KOPT-K1 (cell line): Measurements from ENCODE around the gene OXNAD1.
"Not testable (repeated sequence)": the region's sequence is repeated elsewhere in the genome, so short reads cannot be mapped to it uniquely, and the experiment has no call there.

Experiments used
- H3K27ac ChIP-seq: fragments of 200-600 bp; sonication (generic); 2 replicates; pipeline ENCODE4 v1.5.1; 2016; ENCODE audit warnings: antibody characterized with exemption, mild to moderate bottlenecking, low read depth, low read length; ENCODE audit not compliant: poor library complexity, severe bottlenecking
- H3K36me3 ChIP-seq: fragments of 200-600 bp; sonication (generic); 2 replicates; pipeline ENCODE4 v1.5.1; 2017; ENCODE audit warnings: antibody characterized with exemption, mild to moderate bottlenecking, low read length, moderate library complexity; ENCODE audit not compliant: insufficient read depth
- H3K9me3 ChIP-seq: fragments of 200-600 bp; sonication (generic); 2 replicates; pipeline ENCODE4 v1.5.1; 2017; ENCODE audit warnings: antibody characterized with exemption, low read length, mild to moderate bottlenecking; ENCODE audit not compliant: insufficient read depth, poor library complexity, severe bottlenecking

Gene OXNAD1

DNA sequence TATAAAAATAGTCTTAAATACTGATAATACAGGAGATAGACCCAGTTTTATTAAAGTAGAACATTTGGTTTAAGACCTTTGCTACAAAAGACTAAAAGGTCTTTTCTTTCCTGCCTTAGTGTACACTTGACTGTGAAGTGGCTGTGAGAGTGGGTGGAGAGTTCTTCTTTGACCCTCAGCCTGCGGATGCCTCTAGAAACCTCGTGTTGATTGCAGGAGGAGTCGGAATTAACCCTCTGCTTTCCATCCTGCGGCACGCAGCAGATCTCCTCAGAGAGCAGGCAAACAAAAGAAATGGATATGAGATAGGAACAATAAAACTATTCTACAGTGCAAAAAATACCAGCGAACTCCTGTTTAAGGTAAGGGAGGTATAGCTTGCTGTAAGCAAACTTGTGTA lies 36.5 kb downstream of the OXNAD1 start:
- Histone ChIP-seq H3K27ac (peak overlapping the region; percentile 93), H3K9me3 (peaks cover 12% of the 10 kb centered on the region), H3K36me3 (peaks cover 58% of the 10 kb centered on the region)

DNA sequence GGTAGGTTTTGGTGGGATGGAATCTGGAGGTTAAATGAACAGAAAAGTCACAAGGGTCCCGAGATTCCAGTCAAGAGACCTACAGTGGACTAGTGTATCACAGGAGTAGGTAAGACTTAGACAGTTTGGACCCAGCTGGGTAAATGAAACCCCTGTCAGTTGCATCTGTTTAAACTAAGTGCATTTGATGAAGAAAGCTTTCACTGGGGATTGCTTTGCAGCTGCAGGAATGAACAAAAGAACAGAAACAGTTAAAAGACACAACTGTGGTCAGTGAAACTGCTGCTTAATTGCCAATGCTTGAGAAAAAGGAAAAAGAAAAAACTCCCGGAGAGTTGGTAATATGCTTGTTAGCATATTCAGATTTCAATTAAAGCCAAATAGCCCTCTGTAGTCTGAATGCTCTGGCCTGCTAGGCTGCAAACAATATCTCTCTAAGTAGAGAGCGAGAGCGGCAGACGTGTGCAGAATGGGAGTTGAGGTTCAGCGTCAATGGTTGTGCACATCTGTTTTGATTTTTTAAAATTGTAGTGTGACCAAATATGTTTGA lies 37.1 kb downstream of the OXNAD1 start:
- Histone ChIP-seq H3K9me3 (peaks cover 6% of the 10 kb centered on the region), H3K27ac (peak overlapping the region; percentile 93), H3K36me3 (peaks cover 57% of the 10 kb centered on the region)

DNA sequence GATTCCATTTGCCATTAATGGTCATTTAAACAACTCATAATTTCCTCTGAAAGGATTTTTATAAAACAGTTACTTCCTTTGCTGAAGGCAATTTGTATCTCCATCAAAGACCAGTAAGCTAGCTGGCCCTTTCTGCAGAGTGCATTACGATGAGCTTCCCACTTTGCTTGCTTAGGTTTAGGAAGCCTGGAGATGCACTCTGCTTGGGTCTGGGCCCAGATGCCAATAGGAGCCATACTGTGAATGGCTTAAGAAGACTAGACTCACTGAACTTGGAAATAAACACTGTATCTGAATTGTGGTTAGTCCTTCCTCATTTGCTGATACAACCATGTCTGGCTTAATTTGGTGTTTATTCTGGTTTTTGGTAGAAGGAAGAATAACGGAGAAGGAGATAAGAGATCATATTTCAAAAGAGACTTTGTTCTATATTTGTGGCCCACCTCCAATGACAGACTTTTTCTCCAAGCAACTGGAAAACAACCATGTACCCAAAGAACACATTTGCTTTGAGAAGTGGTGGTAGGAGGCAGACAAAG lies 38.1 kb downstream of the OXNAD1 start:
- peaks cover 55% of the 10 kb centered on the region for H3K36me3 ChIP-seq
- peak overlapping the region; percentile 93 for H3K27ac ChIP-seq
- H3K9me3 ChIP-seq, result no peaks in the 10 kb centered on the region

DNA sequence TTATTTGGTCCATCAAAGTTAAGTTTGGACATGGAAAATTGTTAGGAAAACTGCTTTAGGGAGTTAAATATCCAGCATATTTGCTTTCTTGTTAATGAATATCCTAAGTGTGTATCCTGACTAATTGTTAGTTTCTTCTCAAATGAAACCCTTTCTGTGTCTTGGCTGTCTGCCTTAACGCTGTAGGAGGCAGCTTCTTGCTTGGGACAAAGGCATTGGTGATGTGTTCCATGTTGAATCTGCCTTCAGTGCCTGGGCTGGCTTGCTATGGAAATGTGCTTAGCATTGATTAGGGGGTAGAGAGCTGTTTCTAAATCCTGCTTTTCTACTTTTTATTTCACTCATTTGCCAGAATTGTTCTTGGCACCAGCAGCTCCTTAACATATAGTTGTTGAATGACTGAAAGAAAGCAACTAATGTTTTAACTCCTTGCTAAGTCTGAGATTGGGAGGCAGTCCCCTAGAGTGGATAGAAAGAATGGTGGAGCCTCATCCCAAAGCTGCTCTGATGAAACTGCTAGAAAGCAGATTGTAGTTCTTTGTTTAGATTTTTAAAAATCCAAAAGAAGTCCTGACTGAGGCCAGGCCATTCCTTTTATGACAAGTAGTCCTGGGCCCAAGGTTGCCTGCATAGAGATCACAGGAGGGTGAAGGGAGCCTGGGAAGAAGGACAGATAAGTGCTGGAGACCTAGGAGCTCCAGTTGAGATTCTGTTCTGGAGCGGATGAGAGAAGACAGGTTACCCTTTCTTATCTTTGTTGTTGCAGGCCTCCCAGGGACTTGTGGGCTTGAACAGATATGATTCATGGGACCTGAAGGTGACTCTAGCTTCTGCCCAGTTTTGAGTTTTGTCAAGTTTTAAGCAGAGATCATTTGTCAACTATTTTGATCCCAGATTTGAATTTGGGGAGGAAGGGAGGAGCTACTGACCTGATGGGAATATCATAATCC lies 39.3 kb downstream of the OXNAD1 start:
- no peaks in the 10 kb centered on the region for H3K9me3 ChIP-seq
- peak overlapping the region; percentile 56 for H3K27ac ChIP-seq
- H3K36me3 ChIP-seq, result peaks cover 48% of the 10 kb centered on the region

DNA sequence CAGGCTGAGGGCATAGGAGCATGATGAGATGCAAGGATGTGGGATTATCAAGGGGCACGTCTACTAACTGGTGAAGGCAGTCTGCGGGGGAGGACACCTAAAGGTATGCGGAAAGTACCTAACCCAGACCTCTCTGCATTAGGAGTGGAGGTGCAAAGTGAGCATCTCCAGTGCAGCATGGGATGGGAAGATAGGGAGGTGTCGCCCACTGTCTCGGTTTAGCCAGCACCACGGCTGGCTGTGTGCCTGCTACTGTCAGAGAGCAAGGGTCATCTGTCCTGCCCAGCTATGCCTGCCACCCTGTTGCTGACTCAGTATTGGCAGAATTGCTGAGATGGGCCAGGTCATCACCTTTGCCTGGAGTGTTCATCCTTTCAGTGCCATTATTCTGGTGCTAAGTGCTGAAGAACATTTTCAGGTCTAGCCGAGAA lies 40.1 kb downstream of the OXNAD1 start:
- H3K9me3 ChIP-seq, result no peaks in the 10 kb centered on the region
- H3K36me3 ChIP-seq, result peaks cover 45% of the 10 kb centered on the region
- peak overlapping the region; percentile 56 for H3K27ac ChIP-seq

DNA sequence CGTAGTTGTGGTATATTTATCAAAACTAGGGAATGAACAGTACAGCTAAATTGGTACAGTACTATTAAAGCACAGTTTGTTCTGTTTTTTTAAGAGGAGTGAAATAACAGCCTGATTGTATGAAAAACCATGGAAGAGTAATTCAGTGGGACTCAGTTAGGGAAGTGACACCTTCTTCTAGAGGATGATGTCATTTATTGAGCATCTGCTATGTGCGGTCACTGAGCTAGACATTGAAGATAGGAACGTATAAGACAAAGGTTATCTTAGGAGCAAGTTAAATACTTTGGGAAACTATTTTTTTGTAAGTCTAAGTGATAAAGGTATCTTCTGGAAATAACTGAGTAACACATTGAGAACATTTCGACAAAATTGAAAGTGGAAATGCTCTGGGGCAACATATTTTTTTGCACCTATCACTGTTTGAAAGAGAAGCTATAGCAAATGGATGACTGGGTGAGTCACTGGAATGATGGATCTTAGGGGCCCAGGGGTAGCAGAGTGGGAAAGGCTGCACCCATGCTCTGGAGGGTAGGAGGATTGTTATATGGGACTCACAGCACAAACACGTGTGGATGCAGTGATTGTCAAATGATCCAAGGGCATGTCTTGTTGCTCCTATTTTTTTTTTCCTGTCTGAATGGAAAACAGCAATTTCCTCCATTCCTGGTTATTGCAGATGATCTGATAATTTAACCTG lies 43.0 kb downstream of the OXNAD1 start:
- no peaks in the 10 kb centered on the region for H3K9me3 ChIP-seq
- H3K36me3 ChIP-seq, result peaks cover 47% of the 10 kb centered on the region
- H3K27ac ChIP-seq, result peak overlapping the region; percentile 7

DNA sequence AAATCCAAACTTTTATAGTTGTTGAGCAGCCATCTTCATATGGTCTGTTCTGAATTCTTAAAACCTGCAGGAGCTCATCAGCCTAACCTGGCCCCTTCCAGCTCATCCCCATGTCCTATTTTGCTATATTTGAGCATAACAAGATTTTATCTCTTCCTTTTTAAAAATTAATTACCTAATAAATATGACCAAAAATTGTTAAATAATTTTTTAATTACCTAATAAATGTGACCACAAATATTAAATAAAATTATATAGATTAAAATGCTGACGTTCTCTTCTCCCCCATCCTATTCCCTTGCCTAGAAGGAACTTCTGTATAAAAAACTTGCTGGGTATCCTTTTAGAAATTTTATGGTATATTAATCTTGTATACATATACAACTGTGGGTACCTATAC lies 43.7 kb downstream of the OXNAD1 start:
- H3K36me3 ChIP-seq, result peaks cover 47% of the 10 kb centered on the region
- H3K27ac ChIP-seq, result peak overlapping the region; percentile 71
- H3K9me3 ChIP-seq, result no peaks in the 10 kb centered on the region

DNA sequence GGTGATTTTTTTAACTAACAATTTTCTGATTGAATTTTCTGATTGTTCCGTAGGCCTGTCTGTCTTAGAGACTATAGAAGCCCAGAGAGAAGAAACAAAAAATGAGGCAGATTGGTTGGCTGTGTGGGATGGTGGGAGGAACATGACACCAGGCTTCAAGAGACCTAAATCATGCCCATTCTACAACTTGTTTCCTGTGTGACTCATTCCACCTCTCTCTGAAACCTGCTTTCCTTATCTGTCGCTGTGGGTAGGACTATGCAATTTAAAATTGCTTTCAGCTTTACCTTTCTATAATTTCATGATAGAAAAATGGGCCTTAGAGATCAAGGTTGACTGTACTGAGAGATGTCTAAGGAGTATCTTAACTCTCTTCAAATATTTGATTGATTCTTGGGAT lies 44.5 kb downstream of the OXNAD1 start:
- no peaks in the 10 kb centered on the region for H3K9me3 ChIP-seq
- peak overlapping the region; percentile 71 for H3K27ac ChIP-seq
- H3K36me3 ChIP-seq, result peaks cover 47% of the 10 kb centered on the region

DNA sequence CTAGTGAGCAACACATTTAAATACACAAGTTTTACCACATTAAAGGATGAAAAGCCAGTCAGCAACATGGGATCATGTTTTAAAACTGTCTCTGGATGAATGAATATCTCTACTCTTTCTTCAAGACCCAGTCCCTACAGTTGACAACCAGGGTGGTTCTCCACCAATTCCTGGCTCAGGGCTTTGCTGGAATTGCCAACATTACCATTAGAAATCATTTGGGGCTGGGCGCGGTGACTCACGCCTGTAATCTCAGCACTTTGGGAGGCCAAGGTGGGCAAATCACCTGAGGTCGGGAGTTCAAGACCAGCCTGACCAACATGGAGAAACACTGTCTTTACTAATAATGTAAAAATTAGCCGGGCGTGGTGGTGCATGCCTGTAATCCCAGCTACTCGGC lies 45.5 kb downstream of the OXNAD1 start:
- H3K27ac ChIP-seq, result peak overlapping the region; percentile 71
- peaks cover 43% of the 10 kb centered on the region for H3K36me3 ChIP-seq
- not testable (repeated sequence) for H3K9me3 ChIP-seq

DNA sequence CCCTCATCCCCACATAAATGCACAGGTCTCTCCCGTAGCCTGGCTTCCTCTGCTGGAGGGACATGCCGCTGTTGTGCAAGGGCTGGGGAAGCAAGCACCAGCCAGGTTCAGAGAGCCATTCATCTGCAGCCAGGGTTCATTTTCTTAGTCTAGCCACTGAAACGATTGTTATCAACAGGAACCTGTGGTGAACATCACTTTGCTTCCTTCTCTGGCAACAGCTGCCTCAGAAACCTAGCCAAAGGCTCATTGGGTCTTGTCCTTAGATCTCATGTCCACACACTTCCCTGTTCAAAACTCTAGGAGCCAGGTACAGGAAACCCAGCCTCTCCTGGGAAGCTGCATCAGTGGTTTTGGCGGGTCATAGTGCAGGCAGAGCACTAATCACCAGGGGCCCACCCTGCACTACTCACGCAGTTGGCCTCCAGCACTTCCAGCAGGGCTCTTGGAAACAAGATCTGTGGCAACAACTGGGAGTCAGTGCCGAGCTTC lies 47.0 kb downstream of the OXNAD1 start:
- Histone ChIP-seq H3K36me3 (peaks cover 48% of the 10 kb centered on the region), H3K9me3 (no peaks in the 10 kb centered on the region), H3K27ac (peak overlapping the region; percentile 88)

DNA sequence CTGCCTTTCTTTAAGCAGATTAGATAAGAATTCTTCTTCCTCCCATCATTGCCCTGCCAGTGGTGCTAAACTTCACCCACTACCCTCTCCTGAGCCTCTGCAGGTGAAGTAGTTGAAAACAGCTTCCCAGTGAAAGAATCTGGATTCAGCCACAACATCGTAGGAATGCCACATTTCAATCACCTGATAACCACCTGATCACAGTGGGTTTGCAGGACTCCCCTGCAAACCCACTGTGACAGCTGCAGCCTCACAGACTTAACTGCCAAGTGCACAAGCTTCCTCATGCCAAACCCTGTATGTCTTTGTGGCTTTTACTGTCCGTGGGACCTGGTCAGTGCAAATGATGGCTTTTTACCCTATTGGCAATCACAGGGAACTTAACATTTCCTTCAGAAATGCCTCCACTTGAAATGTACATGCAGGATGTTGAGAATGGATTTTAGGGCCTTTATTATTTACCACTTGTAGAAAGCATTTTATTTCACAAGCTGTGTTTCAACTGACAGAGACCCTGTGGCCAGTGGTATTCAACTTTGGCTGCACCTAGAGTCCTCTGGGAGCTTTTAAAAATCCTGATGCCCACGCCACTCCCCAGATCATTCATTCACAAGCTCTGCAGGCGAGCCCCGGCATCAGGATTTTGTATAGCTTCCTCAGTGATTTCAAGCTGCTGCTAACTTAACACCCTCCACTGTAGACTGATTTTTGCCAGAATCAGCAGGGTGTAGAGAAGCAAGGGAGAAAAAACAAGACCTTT lies 49.1 kb downstream of the OXNAD1 start:
- H3K27ac ChIP-seq, result peak overlapping the region; percentile 88
- H3K9me3 ChIP-seq, result no peaks in the 10 kb centered on the region
- peaks cover 54% of the 10 kb centered on the region for H3K36me3 ChIP-seq

DNA sequence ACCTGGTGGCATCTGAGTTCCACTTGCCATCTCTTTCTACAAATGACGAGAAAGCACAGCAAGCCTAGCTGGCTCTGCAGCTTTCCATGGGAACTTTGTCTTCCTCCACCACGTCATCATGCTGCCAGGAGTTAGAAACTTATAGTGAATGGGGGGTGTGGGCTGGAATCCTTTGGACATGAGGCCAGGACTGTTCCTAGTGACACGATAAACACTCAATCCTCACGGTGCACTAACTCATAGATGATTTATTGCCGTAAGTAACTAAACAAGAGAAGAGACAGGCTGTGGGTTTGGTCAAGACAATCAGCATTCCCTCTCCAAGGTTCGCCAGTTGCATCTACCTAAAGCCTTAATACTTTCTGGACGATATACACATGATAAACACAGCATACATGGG lies 50.6 kb downstream of the OXNAD1 start:
- H3K27ac ChIP-seq, result peak overlapping the region; percentile 23
- H3K36me3 ChIP-seq, result peaks cover 70% of the 10 kb centered on the region

DNA sequence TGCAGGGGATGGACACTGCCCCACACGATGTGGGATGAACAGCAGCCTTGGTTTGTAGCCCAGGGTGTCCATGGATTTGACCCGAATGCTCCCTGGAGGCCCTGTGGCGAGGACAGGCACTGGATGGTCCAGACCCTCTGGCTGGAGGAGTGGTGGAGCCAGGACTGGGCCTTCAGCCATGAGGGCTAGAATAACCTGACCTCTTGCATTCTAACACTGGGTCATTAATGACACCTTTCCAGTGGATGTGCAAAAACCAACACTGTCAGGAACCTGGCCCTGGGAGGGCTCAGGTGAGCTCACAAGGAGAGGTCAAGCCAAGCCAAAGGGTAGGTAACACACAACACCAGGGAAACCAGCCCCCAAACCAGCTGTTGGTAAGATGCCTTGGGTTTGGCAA lies 51.4 kb downstream of the OXNAD1 start:
- Histone ChIP-seq H3K27ac (peak overlapping the region; percentile 63), H3K9me3 (no peaks in the 10 kb centered on the region), H3K36me3 (peaks cover 77% of the 10 kb centered on the region)

More for the DNA sequence above, 50.6 kb downstream of the OXNAD1 start:
- H3K9me3 ChIP-seq, result no peaks in the 10 kb centered on the region

DNA sequence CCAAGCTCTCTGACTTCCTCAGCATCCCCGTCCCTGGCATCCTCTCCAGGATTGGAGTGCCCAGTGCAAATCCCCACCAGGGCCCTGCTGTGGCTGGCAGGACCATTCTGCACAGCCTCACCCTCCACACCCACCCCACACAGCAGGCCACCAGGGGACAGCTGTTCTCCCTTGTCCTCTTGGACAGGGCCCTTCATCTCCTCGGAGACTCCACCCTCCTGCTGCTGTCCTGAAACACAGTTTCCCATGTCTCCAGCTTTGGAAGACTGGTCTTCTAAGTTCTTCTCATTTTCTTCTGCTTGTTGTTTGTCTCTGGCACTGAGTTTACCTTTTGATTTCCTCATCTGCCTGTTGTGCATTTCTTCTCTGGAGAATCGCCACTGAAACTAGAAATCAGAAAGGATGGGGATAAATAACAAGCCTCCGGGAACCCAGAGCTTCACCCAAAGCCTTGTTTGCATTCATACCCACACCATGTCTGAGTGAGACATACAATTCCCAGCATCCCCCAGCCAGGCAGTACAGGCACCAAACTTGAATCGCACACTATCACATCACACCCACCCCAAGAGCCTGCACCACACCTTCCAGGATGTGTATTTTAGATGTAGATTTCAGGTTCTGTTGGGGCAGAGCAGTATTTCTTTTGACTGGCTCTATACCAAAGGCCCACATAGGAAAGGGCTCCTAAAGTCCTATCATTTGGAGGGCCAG lies 52.0 kb downstream of the OXNAD1 start:
- no peaks in the 10 kb centered on the region for H3K9me3 ChIP-seq
- H3K36me3 ChIP-seq, result peaks cover 83% of the 10 kb centered on the region
- peak overlapping the region; percentile 63 for H3K27ac ChIP-seq
